Calu3 (cell line): ENCODE data around the gene SCP2D1. TPM values are rescaled to one million over a fixed set of nuclear protein-coding genes. Genes with fewer than 3 reads are reported as not detected.
"Not testable (repeated sequence)": the region's sequence is repeated elsewhere in the genome, so short reads cannot be mapped to it uniquely, and the experiment has no call there.

Experiments used
- BruUV-seq: library from RNA; stranded (reverse); fragments of 400-500 nt; replicated peaks from 2 replicates; lab custom pipeline; 2021; lab: Mats Ljungman, UMichigan
- CTCF ChIA-PET: fragments of 300-600 bp; sonication (Branson Sonifier 250); formaldehyde crosslinking; loops from one replicate; lab custom pipeline; 2022; ENCODE audit warnings: antibody characterized with exemption; lab: Charles Lee
- DNase-seq: peaks from one replicate; pipeline ENCODE4 v3.0.0; 2022
- H3K27ac Mint-ChIP-seq: one replicate; pipeline ENCODE4 v1.8.0; 2022; ENCODE audit warnings: mixed read lengths; ENCODE audit not compliant: unreplicated experiment
- H3K27me3 Mint-ChIP-seq: one replicate; pipeline ENCODE4 v1.8.0; 2022; ENCODE audit warnings: mixed read lengths; ENCODE audit not compliant: unreplicated experiment
- H3K36me3 Mint-ChIP-seq: one replicate; pipeline ENCODE4 v1.8.0; 2022; ENCODE audit warnings: mild to moderate bottlenecking, moderate library complexity, mixed read lengths; ENCODE audit not compliant: insufficient read depth, unreplicated experiment
- H3K4me1 Mint-ChIP-seq: one replicate; pipeline ENCODE4 v1.8.0; 2022; ENCODE audit warnings: mild to moderate bottlenecking, low read depth, mixed read lengths; ENCODE audit not compliant: unreplicated experiment
- H3K4me3 Mint-ChIP-seq: one replicate; pipeline ENCODE4 v1.8.0; 2022; ENCODE audit warnings: mild to moderate bottlenecking, low read depth, moderate library complexity, mixed read lengths; ENCODE audit not compliant: unreplicated experiment
- H3K9me3 Mint-ChIP-seq: one replicate; pipeline ENCODE4 v1.8.0; 2022; ENCODE audit warnings: low read depth, mixed read lengths; ENCODE audit not compliant: unreplicated experiment
- CTCF ChIP-seq: fragments of 200-600 bp; IDR thresholded peaks from one replicate; pipeline ENCODE4 v1.8.0; 2022; ENCODE audit warnings: antibody characterized with exemption; ENCODE audit not compliant: unreplicated experiment
- intact Hi-C: fragments of 100-400 bp; cut with micrococcal nuclease; formaldehyde crosslinking; loops from one replicate; pipeline ENCODE4 v1.10.0; 2022; ENCODE audit not compliant: unreplicated experiment
- total RNA-seq: library from RNA; stranded (reverse); gene quantifications from 2 replicates; pipeline ENCODE4 v1.2.3, GENCODE V29; 2022

SCP2D1 gene
- total RNA-seq, 1 experiment from 2014 or later = not detected

GRCh38 chr20:18783385-18783959, 30.1 kb upstream of the SCP2D1 start:
- DNase-seq = no peak
- intact Hi-C loops = no loop called here
- BruUV-seq = no TSS peak
- TF ChIP-seq CTCF = no peak
- H3K4me1 Mint-ChIP-seq = no peaks in the 10 kb centered on the region
- CTCF ChIA-PET = no interaction called here
- H3K27me3 Mint-ChIP-seq = no peaks in the 10 kb centered on the region
- H3K4me3 Mint-ChIP-seq = no peak overlapping the region
- no peaks in the 10 kb centered on the region for H3K9me3 Mint-ChIP-seq
- no peaks in the 10 kb centered on the region for H3K36me3 Mint-ChIP-seq
- H3K27ac Mint-ChIP-seq = no peak overlapping the region

DNA sequence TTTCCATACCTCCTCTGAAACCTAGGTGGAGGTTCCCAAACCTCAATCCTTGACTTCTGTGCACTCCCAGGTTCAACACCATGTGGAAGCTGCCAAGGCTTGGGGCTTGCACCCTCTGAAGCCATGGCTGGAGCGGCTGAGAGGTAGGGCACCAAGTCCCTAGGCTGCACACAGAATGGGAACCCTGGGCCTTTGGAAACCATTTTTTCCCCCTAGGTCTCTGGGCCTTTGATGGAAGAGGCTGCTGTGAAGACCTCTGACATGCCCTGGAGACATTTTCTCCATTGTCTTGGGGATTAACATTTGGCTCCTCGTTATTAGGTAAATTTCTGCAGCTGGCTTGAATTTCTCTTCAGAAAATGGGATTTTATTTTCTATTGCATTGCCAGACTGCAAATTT, 26.5 kb upstream of the SCP2D1 start:
- H3K4me1 Mint-ChIP-seq, H3K27me3 Mint-ChIP-seq, H3K27ac Mint-ChIP-seq, CTCF ChIA-PET, BruUV-seq, H3K9me3 Mint-ChIP-seq, H3K4me3 Mint-ChIP-seq, H3K36me3 Mint-ChIP-seq, intact Hi-C loops, DNase-seq: not testable (repeated sequence)

GRCh38 chr20:18788021-18788420, 25.6 kb upstream of the SCP2D1 start:
- no peaks in the 10 kb centered on the region for H3K36me3 Mint-ChIP-seq
- CTCF ChIA-PET = no interaction called here
- no TSS peak for BruUV-seq
- H3K27ac Mint-ChIP-seq = no peak overlapping the region
- H3K4me3 Mint-ChIP-seq = no peak overlapping the region
- TF ChIP-seq CTCF = no peak
- DNase-seq = no peak
- intact Hi-C loops = no loop called here
- H3K27me3 Mint-ChIP-seq = no peaks in the 10 kb centered on the region
- H3K9me3 Mint-ChIP-seq = no peaks in the 10 kb centered on the region
- no peaks in the 10 kb centered on the region for H3K4me1 Mint-ChIP-seq

GRCh38 chr20:18790787-18791186, 22.8 kb upstream of the SCP2D1 start:
- Mint-ChIP-seq H3K36me3 (peaks cover 6% of the 10 kb centered on the region), H3K27me3 (no peaks in the 10 kb centered on the region), H3K27ac (no peak overlapping the region), H3K4me3 (no peak overlapping the region), H3K4me1 (no peaks in the 10 kb centered on the region), H3K9me3 (no peaks in the 10 kb centered on the region)
- no peak for TF ChIP-seq CTCF
- intact Hi-C loops = no loop called here
- DNase-seq = no peak
- no TSS peak for BruUV-seq
- CTCF ChIA-PET = no interaction called here
